ENCODE measurements around the gene MPPED1.

The MPPED1 gene

DNA sequence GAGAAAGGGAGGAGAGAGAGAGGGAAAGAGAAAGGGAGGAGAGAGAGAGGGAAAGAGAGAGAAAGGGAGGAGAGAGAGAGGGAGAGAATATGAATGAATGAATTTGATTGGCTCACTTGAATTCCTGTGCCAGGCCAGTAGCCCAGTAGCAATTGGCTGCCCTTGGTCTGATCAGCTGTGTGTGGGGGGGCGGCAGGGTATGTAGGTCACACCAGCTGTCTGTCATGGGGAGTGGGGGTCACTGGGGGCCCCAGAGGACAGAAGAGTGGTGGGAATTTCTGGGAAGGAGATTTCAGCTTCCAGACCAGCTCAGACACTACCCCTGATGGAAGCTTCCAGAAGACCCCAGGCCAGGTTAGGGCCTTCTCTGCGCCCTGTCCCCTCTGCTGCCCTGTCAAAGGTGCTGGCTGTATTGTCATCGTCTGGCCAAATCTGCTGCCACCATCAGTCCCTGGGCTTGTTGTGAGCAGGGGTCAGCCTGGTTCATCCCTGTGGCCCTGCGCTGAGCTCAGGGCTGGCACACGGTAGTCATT, 21.1 kb downstream of the MPPED1 start:
- DNase-seq = no peak

DNA sequence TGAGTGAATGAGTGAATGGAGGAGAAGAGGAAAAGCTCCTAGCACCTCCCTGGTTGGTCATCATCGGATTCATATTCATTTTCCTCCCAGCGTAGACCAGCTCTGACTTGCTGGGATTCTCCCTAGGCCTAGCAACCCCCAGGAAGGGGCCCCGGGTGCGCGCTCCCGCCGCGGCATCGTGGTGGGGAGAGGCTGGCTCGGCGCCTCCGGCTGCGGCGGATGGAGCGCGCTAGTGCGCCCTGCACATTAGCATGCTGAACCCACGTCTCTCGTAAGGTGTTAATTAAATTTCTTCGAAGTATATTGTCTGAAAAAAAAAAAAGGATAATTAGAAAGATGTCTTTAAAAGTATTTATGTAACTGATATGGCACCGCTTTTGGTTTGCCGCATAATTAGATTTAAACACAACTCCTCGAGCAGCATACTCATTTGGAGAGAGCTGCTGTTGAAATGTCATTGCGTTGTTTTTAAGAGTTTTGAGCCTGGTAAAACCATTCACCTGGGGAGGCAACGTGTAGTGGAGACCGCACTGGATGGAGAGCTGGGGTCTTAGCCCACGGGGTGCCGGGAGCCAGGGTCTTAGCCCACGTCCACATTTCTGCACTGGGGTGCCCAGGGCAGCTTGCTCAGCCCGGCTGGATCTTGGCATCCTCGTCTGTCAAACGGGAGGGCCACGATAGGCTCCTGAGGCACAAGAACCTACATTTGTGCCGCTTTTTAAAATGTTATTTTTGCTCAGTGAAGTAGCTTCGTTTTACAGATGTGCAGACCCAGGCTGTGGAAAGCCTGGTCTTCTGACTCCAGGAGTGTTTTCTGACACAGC, 21.8 kb downstream of the MPPED1 start:
- DNase-seq = no peak

DNA sequence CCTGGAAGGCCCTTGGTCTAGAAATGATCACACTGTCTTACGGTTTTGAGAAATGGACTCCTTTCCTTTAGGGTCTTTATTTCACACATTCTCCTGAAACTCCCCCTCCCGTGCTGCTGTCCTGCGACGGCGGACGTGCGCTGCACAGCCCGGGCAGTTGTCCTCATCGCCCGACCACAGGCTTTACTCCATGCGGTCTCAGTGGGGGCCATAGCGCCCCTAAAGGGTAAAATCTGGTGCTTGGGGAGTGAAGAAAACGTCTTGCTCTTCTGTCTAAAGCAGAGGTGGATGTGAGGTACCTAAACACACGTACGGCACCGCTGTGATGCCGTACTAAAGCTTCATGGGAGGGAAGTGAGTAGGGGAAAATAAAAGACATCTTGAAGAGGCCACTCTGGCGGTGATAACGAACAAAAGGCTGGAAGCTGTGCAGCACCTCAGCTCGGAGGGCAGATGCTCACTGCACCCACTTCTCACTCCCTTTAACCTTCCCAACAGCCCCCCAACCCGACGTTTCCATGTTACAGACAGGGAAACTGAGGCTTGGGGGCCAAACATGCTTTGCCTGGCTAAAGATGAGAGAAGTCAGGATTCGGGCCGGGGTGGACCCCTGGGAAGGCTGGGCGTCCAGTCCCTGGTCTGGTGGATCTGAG, 22.6 kb downstream of the MPPED1 start:
- no peak for DNase-seq

DNA sequence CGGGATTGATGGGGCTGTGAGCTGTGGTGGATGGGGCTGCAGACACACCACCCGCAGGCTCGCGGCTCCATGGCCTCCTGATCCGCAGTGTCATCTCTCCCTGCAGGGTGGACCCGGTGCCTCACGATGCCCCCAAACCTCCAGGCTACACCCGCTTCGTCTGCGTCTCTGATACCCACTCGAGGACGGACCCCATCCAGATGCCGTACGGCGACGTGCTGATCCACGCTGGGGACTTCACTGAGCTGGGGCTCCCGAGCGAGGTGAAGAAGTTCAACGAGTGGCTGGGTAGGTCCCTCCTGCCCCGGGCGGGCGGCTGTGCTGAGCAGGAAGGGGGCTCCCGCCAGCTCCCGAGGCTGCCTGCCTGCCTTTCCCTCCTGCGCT, 23.1 kb downstream of the MPPED1 start:
- no peak for DNase-seq

DNA sequence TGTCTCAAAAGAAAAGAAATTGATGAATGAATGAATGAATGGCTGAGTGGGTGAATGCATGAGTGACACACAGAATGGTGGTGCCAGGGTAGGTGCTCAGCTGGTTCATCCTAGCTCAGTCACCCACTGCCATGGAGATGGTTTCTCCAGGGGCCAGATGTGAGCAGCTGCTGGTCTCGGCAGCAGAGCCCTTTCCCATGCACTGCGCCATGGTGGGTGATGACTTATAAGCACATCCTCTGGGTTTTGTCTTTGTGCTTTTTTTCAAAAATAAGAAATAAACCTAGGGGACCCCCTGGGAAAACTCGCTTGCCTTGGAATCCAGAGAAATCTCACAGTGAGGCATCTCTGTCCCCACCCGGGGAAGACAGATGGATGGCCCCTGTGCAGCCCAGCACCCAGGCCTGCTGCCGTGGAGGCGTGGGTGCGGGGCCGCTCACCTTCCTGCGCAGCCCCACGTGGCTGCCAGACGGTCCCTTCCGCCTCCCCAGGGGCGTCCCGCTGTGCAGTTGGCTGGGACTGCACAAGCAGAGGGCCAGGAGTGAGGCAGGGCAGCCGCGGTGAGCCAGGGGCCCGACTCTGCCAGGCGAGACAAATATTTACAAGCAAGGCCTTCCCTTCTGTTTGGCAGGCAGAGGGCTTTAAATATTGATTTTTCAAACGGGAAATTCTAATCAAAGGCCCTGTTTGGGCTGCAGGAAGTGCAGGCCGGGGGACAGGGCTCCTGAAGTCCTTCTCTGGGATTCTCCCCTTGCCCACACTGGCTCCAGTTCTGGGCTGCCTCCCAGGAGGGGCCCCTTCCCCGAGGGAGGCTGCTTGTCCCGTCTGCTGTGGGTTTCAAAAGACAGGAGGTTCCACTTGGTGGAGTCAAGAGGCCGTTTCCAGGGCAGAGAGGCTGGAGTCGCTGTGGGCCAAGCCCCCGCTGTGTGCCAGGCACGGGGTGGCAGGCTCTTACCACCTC, 24.3 kb downstream of the MPPED1 start:
- DNase-seq = no peak

DNA sequence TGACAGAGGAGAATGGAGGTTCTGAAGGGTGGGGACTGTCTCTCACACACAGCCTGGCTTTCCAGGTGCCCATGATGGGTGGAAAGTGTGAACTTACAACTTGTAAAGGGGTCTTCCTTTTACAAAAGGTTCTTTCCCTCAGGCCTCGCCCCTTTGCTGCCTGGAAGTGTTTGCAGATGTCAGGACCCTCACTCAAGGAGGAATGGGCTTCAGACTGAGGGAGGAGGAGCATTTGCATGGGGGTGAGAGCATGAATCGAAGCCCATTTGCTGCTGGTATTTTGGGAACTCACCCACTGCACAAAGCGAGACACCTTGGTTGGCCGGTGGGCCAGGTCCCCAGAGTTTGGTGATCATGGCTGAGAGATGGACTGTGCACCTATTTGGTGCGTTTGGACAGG, 25.1 kb downstream of the MPPED1 start:
- no peak for DNase-seq

DNA sequence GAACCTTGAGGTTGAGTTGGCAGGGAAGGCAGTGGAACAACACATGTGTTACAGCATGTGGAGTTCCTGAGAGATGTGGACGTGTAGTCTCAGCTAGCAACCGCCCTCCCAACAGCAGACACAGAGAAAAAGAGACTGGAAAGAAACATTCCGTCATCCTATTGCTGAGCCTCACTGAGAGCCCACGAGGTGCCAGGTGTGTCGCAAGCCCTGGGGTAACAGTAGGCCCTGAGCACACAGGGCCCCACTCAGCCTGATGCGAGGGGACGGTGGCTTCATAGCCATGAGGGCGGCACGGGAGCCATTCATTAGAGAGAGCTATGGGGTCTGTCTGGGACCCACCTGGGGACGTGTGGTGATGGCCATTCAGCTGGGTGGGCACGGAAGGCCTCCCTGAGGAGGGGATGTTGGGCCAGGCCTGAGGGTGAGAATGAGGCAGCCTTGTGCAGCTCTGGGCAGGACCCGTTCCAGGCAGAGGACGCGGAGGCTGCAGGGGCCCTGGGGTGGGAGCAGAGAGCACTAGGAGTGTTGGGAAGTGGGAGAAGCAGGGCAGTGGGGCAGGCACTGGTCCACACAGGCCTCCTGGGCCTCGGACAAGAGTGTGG, 26.2 kb downstream of the MPPED1 start:
- DNase-seq = no peak

DNA sequence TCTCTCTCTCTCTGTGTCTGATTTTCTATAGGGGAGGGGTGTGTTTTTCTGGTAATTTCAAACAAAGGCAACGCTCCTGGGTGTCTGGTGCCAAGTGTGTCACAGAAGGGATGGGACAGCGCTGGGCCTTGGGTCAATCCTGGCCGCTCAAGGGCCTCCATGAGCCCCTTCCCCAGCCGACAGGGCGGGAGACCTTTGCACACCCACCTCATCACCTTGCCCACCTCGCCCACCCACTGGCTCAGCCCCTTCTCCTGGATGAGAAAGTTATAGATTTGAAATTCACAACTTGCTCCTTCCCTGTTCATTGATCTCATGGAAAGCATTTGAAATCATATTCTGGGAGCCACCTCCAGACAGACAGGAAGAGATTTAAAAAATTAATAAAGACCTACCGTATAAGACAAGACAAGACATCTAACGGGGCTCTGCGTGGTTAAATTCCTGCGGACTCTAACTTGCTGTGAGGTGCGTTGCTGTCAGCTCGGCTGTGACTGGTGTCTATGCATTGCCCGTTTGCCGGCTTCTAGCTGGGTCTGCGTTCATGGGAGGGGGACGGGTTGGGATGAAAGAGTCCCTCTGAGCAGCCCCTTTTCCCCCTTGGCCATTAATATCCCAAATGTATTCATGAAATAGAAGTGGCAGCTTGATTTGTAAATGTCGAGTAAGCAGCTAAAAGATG, 27.0 kb downstream of the MPPED1 start:
- no peak for DNase-seq

DNA sequence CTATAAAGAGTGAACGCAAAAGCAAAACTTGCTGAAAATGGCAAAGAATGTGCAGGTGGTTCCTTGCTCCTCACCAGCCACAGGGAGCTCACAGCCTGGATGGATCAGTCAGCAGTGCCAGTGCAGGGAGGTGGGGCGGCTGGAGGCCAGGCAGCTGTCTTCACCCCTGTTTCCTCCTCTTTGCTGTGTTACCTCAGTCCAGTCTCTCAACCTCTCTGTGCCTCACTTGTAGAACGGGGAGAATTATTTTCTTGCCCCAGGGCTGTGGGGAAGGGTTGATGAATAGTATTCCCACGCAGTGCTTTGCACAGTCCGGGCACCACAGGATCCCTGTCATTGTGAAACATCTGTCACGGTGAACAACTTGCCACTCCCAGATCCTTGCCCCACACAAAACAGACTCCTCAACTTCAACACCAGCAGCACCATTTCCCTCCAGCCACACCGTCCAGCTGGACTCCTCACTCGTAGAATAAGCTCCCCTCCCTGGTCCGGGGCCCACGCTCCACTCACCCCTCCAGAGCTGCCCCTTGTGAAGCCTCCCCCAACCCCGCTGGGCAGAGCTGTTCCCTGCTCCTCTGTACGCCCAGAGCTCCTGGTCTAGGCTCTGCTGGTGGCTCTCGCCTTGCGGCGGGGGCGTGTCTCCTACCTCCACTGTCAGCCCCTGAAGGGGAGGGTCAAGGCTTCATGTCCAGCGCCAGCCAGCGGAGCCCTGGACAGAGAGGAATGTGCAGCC, 27.7 kb downstream of the MPPED1 start:
- no peak for DNase-seq

DNA sequence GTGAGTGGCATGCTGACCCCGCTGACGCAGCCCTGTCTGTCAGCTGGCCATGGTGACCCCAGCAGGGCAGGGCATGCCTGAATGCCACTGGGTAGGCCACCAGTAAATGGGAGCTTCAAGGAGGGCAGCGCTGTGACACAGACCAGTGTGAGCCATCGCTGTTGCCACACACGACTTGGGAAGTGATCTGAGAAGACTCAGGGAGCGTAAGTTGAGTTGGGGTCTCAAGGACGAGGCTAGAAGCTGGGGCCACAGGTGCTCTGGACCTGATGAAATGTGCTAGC, 28.2 kb downstream of the MPPED1 start:
- no peak for DNase-seq

DNA sequence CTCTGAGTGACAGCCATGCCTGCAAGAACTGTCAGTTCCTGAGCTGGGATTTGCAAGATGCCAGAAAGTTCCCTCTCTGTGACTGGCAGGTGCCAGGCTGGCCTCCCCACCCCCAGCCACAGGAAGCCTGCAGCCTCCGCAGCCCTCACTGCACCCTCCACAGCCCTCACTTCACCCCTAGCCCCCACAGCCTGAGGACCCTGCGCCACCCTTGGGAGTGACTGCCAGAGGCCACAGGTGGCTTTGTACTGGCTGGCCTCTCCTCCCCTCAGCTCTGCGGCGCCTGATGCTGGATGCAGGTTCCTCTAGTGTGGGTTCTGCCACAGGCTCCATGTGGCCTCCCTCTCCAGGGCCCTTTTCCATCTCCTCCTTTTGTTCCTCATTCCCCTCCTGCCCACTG, 28.7 kb downstream of the MPPED1 start:
- DNase-seq = no peak

DNA sequence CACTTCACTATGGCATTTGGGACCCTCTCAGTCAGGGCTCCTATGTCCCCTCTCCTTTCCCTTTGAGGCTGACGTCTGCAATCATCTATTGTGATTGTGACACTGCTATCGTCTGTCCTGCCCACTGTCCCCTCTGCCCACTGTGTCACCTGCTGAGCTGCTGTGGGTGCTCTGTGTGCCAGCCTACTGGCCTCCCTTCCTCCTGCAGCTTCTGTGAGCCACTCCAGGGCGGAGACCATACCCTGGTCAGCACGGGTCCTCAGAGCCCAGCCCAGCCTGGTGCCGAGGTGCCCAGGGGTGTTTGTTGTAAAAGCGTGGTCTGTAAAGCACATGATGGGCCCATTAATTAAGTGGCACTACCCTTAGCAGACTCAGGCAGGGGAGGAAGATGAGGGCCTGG, 29.4 kb downstream of the MPPED1 start:
- DNase-seq = no peak

DNA sequence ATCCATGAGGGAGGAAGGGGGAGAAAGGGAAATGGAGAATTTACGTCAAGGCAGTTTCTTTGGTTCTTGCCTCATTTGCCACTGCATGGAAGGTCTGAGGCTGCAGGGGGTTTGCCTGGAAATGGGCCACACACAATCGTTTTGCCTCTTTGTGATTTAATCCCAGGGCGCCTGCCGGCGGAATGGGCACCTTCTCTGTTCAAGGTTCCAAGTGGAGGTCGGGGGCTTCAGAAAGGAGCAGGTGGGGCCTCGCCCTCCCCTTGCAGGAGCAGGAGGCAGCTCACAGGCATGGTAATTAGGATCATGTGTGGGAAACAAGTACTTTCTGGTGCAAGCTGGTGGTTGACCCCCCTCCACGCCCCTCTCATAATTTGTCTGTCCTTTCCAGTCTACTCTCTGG, 29.9 kb downstream of the MPPED1 start:
- no peak for DNase-seq

DNA sequence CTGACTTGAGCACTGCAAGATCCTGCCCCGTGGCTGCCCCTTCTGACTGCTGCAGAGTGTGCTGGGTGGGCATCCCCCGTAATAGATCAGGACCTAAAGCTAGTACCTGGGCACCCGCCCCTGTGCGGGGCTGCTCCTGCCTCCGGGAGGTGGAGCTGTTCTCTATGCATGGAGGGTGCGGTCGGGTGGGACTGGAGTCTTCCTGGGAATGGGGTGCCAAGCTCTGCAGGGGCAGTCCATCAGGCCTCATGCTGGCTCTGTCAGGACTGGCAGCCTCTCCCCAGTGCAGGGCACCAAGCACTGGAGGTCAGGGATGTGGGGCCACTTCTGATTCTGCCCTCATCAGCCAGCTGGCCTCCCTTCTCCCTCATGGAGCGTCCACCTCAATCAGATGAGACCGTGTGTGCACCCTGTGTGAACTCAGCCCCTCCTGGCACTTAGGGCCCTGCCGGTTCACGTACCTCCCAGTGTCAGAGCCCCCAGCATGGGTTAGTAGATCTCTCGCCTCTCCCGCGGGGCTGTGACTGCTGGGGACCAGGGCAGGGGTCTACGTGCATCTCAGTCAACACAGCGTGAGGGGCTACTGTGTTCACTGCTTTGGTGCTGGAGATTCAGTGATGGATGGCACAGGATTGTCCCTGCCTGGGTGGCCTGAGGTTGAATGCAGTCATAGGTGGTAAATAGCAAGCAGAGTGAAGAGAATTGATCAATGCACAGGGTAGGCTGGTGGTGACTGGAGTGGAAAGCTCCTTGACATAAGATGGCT, 30.8 kb downstream of the MPPED1 start:
- no peak for DNase-seq

DNA sequence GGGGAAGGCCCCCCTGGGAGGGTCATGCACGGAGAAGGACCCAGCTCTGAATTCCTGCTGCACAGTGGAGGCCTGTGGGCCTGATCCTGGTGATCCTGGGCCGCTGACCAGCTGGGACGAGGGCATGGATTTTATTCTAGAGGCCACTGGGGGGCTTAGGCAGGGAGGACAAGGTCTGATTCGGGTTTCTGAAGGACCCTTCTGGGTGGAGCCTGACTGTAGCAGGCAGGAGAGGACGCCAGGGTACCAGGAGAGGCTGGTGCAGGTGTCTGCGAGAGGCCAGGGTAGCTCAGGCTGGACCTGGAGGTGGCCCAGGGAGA, 31.3 kb downstream of the MPPED1 start:
- no peak for DNase-seq

DNA sequence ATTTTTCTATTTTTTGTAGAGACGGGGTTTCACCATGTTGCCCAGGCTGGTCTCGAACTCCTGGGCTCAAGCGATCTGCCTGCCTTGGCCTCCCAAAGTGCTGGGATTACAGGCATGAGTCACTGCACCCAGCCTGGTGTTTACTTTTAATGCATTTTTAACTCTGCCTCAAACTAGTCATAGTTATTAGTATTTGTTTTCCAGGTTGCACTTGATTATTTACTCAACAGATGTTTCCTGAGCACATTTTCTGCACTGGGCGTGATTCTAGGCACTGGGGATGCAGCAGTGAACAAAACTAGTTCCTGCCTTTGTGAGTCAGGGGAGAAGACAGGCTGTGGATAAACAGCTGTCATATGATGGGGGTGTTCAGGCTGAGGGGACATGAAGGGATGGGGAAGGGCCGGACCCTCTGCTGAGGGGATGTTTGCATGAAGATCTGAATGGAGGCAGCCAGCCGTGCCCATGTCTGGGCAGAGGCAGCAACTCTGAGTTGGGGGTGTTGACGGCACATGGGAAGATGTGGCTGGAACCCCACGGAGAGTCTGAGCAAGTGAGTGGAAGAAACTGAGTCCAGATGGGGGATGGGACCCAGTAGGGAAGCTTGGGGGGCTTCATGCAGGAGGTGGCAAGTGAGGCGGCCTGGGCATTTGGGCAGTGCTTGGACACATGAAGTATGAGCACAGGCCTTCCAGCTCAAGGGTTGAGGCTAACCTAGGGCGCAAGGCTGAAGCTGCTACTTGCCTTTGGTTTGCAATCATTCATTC, 34.4 kb downstream of the MPPED1 start:
- DNase-seq = no peak

DNA sequence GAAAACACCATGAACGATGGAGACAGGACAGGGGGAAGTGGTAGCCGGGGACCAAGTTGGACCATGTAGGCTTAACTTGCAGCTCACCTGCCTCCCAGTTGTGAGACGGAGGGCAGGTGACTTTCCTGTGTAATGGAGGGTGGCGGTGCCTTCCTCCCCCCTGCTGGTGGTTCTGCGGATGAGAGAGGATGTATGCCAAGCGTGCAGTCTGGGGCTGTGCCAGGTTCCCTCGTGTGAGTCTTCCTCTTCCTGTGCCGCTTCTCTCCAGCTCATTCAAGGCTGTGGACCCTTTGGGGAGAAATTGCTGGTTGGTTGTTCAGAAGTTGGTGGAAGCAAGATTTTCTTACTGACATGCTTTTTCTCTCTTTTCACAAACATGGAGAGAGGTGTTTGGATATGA, 35.1 kb downstream of the MPPED1 start:
- DNase-seq = no peak

DNA sequence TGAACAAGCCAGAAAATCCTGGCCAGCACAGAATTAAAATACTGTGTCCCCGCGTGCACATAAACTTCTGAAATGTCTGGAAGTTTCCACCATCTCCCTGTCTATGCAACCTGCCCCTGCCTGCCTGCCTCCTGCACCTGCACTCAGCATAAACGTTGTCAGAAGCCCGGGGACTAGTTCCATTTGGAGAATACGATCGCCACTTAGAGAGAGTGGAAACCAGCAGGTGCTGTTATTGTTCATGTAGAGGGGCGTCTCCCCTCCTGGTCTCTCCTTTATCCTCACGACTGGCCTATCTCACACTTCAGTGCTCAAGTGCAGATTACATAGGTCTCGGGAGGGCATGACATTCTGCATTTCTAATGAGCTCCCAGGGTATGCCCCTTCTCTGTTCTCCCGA, 35.6 kb downstream of the MPPED1 start:
- DNase-seq = no peak

DNA sequence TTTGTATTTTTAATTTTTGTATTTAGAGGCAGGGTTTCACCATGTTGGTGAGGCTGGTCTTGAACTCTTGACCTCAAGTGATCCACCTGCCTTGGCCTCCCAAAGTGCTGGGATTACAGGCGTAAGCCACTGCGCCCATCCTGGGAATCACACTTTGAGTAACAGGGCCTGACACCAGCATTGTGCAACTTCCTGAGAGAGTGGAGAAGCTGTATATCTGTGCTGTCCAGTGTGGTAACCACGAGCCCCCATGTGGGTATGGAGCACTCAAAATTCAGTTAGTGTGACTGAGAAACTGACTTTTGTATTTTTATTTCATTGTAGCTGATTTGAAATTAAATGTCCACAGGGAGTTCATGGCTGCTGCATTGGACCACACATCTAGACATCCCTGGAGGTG, 36.2 kb downstream of the MPPED1 start:
- DNase-seq = no peak

DNA sequence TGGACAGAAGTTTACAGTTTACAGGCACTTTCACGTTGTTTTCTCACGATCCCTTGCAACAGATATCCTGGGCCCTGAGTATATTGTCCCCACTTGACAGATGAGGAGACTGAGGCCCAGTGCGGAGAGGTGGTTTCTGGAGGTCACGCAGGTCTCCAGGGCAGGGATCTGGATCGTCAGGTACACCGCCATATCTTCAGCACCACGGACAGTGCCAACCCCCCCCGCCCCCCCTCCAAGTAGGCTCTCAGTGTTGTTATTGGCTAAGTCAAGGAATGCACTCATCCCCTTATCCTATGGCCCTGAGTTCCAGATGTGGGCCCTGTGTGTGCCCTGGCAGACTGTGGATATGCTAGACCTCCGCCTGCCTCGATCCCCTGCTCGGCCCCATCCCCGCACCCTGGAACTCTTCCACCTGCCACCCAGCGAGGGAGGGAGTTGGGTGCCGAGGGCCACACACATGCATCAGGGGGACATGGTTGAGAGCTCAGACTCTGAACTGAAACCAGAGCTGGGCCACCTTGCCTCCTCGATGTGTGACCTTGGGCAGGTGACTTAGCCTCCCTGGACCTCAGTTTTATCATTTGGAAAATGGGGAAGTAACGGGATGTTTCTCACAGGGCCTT, 37.5 kb downstream of the MPPED1 start:
- DNase-seq = no peak

Measured in CD4-positive, alpha-beta T cell treated with Interleukin-6 for 4 hours (primary cell).